Activated naive CD8-positive, alpha-beta T cell (primary cell): ENCODE data around the gene MRPL11.

Experiments used
- H3K27ac Mint-ChIP-seq: one replicate; pipeline ENCODE4 v1.8.0; 2021; ENCODE audit warnings: mixed read lengths
- H3K27me3 Mint-ChIP-seq: one replicate; pipeline ENCODE4 v1.8.0; 2021; ENCODE audit warnings: mixed read lengths
- H3K36me3 Mint-ChIP-seq: one replicate; pipeline ENCODE4 v1.8.0; 2021; ENCODE audit warnings: mixed read lengths
- H3K4me1 Mint-ChIP-seq: one replicate; pipeline ENCODE4 v1.8.0; 2021; ENCODE audit warnings: low read depth, mixed read lengths
- H3K4me3 Mint-ChIP-seq: one replicate; pipeline ENCODE4 v1.8.0; 2021; ENCODE audit warnings: mild to moderate bottlenecking, mixed read lengths
- H3K9me3 Mint-ChIP-seq: one replicate; pipeline ENCODE4 v1.8.0; 2021; ENCODE audit warnings: low read depth, mixed read lengths

The MRPL11 gene

GRCh38 chr11:66438504-66439466 lies at the start of gene MRPL11:
Gene MRPL11, minus strand, starts transcription at chr11:66438848. Its CDS starts 94 bp downstream, at chr11:66438754.
- H3K4me1 Mint-ChIP-seq, result peaks cover 7% of the 10 kb centered on the region
- H3K9me3 Mint-ChIP-seq, result peaks cover 10% of the 10 kb centered on the region
- H3K27me3 Mint-ChIP-seq, result peaks cover 2% of the 10 kb centered on the region
- peak within 1 kb of the TSS; percentile 97 for H3K27ac Mint-ChIP-seq
- H3K4me3 Mint-ChIP-seq, result peak within 1 kb of the TSS; percentile 97
- peaks cover 10% of the 10 kb centered on the region for H3K36me3 Mint-ChIP-seq

GRCh38 chr11:66484806-66485380 lies 46.2 kb upstream of the MRPL11 start:
- Mint-ChIP-seq H3K9me3 (no peaks in the 10 kb centered on the region), H3K36me3 (no peaks in the 10 kb centered on the region), H3K4me3 (no peak overlapping the region), H3K27me3 (no peaks in the 10 kb centered on the region), H3K27ac (no peak overlapping the region), H3K4me1 (peaks cover 13% of the 10 kb centered on the region)

- H3K4me3 Mint-ChIP-seq, result peak within 1 kb of the TSS; percentile 89
- no peaks in the 10 kb centered on the region for H3K36me3 Mint-ChIP-seq
- H3K4me1 Mint-ChIP-seq, result peaks cover 19% of the 10 kb centered on the region
- no peaks in the 10 kb centered on the region for H3K27me3 Mint-ChIP-seq
- H3K27ac Mint-ChIP-seq, result peak within 1 kb of the TSS; percentile 85
- no peaks in the 10 kb centered on the region for H3K9me3 Mint-ChIP-seq
These were observed 41.7 kb upstream of the MRPL11 start, which contains the start of gene DPP3 for GRCh38 chr11:66480117-66480938. Gene DPP3, plus strand, starts transcription at chr11:66480434. Its CDS starts 1,767 bp downstream, at chr11:66482201.

DNA sequence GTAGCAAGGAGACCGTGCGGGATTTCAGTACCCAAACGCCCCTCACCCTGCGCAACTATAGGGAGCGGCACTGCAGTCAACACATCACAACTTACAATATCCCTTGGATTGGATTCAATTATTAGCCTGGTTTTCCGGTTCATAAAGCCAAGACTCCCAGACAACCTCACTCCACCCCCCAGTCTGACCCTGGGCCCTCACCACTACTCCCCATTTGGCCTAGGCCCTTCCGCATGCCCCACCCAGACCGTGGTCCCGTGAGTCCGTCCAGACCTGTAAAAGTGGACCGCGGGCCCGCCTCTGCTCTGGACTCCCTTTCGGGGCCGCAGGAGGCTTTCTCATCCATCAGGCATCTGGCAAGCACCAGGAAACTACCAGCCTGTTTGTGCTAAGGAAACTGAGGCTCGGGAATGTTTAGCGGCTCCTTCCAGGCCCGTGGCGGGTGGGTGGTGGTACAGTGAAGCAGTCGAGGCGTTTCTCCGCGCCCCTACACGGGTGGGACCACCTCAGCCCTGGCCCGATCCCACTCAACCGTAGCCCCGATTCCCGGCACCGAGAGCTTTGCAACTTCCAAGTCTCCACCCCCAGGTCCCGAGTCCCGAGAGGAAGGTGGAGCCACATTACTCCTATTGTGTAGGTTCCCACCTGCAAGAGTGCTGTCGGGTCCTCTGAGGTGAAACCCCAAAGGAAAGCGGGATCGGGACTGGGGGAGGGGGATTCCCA lies 40.9 kb upstream of the MRPL11 start:
- Mint-ChIP-seq H3K27me3 (no peaks in the 10 kb centered on the region), H3K4me3 (peak overlapping the region; percentile 89), H3K9me3 (no peaks in the 10 kb centered on the region), H3K4me1 (peaks cover 19% of the 10 kb centered on the region), H3K27ac (no peak overlapping the region), H3K36me3 (no peaks in the 10 kb centered on the region)

DNA sequence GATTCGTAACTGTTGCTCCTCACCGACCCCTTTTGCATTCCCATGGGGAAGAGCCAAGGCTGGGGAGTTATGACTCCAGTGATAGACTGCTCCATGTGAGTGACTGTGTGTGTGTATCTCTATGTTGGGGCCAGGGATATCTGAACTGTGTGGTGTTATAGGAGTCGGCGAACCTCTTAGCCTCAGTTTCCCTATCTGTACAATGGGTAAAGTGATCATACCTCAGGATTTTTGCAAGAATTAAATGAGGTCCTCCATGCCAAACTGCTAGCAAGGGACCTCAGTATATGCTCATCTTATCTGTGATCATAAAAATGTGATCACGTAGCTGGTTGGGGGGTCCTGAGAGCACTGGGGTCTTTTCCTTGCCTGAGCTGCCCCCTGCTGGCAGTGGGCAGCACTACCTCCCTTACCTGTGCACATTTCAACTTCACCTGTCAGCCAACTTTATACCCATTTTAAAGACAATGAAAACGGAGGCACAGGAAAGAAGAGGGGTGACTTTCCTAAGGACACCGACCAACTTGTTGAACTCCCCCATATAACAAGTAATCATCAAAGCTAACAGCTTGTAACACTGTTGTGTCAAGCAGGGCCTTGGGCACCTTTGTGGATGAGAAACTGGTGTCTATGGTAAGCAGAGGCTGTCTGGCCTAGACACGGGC lies 40.2 kb upstream of the MRPL11 start:
- Mint-ChIP-seq H3K9me3 (no peaks in the 10 kb centered on the region), H3K4me3 (peak overlapping the region; percentile 89), H3K4me1 (peaks cover 19% of the 10 kb centered on the region), H3K27ac (no peak overlapping the region), H3K27me3 (no peaks in the 10 kb centered on the region), H3K36me3 (no peaks in the 10 kb centered on the region)

DNA sequence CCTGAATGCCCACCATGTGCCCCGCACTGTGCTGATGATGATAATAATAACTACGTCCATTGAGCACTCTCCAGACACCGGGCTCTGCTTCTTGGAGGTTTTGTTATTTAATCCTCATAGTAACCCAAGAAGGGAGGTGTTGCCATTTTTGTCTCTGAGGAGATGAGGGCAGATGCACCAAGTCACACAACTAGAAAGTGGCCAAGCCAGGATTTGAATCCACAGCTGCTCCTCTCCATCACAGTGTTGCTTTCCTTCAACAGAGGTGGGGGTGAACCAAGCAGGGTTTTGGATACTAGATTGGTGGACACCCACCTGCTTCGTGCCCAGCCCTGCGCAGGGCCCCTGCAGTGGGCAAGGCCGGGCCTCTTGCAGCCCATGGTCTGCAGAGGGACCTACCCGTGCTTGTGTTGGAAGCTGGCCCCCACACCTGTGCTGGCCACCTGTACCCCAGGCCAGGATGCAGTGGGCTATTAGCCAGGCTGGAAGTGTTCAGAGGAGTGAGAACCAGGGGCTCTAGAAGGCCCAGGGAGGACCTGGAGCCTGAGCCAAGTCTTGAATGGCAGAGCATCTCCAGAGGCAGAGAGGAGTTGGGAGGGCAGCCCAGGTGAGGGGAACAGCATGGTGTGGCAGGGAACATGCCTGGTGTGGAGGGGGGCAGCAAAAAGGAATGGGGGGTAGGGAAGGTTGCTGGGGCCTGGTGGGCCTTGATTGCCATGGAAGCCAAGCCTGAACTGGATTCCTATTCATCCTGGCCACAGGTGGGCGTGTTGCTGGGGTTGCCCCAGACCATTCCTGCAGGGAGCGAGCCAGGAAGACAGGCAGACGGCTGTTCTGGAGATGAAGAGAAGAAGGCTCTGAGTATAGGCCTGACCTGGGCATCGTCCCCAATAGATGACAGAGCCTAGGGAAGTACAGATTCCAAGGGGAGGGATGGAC lies 38.9 kb upstream of the MRPL11 start:
- Mint-ChIP-seq H3K4me1 (peaks cover 13% of the 10 kb centered on the region), H3K4me3 (no peak overlapping the region), H3K36me3 (no peaks in the 10 kb centered on the region), H3K27ac (no peak overlapping the region), H3K9me3 (no peaks in the 10 kb centered on the region), H3K27me3 (no peaks in the 10 kb centered on the region)

DNA sequence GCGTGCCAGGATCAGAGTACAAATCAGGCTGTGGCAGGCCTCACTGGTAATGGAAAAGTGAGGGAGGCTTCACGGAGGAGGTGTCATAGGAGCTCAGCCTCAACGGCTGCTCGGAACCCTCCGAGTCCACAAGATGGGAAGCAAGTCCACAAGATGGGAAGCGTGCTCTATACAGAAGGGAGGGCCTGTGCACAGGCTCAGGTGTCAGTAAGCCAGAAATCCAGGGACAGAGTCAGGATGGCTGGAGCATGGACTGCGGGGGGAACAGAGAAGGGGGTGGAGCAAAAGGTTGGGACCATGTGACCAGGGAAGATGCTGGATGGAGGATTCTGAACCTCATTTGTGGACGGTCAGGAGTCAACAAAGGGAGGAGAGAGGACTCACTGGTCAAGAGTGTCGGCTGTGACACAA lies 38.2 kb upstream of the MRPL11 start:
- Mint-ChIP-seq H3K9me3 (no peaks in the 10 kb centered on the region), H3K27me3 (no peaks in the 10 kb centered on the region), H3K4me1 (peaks cover 10% of the 10 kb centered on the region), H3K4me3 (no peak overlapping the region), H3K27ac (no peak overlapping the region), H3K36me3 (no peaks in the 10 kb centered on the region)

GRCh38 chr11:66476173-66476840 lies 37.7 kb upstream of the MRPL11 start:
- Mint-ChIP-seq H3K4me1 (peaks cover 10% of the 10 kb centered on the region), H3K36me3 (no peaks in the 10 kb centered on the region), H3K4me3 (no peak overlapping the region), H3K9me3 (no peaks in the 10 kb centered on the region), H3K27me3 (no peaks in the 10 kb centered on the region), H3K27ac (no peak overlapping the region)

DNA sequence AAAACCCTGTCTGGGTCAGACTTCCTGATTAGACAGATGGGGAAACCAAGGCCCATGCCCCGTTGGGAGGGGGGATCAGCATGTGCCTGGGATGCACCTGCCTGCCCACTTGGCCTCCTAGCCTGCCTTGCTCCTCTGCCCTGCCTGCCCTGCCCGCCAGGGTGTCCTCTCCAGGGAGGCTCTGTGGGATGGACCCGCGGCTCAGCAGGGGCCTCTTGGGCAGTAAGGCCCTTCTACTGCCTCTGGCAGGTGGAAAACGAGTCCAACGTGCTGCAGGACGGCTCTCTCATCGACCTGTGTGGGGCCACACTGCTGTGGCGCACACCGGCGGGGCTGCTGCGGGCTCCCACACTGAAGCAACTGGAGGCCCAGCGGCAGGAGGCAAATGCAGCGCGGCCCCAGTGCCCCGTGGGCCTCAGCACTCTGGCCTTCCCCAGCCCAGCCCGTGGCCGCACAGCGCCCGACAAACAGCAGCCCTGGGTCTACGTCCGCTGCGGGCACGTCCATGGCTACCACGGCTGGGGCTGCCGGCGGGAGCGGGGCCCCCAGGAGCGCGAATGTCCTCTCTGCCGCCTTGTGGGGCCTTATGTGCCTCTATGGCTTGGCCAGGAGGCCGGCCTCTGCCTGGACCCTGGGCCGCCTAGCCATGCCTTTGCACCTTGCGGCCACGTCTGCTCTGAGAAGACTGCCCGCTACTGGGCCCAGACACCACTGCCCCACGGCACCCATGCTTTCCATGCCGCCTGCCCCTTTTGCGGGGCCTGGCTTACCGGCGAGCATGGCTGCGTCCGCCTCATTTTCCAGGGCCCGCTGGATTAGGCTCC lies 36.9 kb upstream of the MRPL11 start:
- Mint-ChIP-seq H3K36me3 (no peaks in the 10 kb centered on the region), H3K9me3 (no peaks in the 10 kb centered on the region), H3K4me3 (no peak overlapping the region), H3K27ac (no peak overlapping the region), H3K4me1 (peaks cover 7% of the 10 kb centered on the region), H3K27me3 (no peaks in the 10 kb centered on the region)

DNA sequence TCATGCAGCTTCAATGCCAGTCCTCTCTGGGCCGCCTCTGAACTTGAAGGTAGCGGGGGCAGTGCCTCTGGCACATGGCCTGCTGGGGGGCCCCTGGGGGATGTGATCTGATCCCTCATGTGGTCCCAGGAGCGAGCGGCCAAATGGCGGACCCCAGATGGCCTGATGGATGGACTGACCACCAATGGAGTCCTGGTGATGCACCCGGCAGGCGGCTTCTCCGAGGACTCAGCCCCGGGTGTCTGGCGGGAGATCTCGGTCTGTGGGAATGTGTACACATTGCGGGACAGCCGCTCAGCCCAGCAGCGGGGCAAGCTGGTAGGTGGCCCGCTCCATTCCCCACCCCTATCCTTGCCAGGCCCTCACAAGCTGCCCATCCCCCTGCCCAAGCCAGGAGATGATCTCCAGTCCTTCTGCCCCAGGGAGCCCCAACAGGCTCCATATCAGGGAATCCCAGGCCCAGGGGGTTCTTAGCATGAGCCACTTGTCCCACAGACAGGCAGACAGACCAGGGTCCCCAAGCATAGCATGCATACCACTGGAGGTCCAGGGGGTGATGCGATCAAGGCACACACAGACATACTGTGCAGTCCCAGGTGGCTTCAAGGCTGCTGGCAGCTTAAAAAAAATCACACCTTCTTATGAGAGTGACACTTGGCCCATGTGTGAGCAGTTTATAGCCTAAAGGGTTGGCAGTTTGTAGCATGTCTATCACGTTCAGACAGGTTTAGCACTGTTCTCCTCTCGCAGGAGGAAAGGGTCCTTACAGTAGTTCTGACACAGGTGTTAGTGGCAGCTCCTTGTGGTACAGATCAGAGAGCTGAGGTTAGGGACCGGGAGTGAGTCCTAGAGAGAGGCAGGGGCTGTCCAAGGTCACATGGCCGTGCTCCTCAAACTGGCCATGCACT lies 35.2 kb upstream of the MRPL11 start:
- no peak overlapping the region for H3K27ac Mint-ChIP-seq
- H3K4me1 Mint-ChIP-seq, result peaks cover 2% of the 10 kb centered on the region
- no peaks in the 10 kb centered on the region for H3K36me3 Mint-ChIP-seq
- no peaks in the 10 kb centered on the region for H3K9me3 Mint-ChIP-seq
- H3K27me3 Mint-ChIP-seq, result no peaks in the 10 kb centered on the region
- no peak overlapping the region for H3K4me3 Mint-ChIP-seq

- no peaks in the 10 kb centered on the region for H3K27me3 Mint-ChIP-seq
- no peaks in the 10 kb centered on the region for H3K36me3 Mint-ChIP-seq
- peaks cover 5% of the 10 kb centered on the region for H3K4me1 Mint-ChIP-seq
- no peak overlapping the region for H3K27ac Mint-ChIP-seq
- H3K4me3 Mint-ChIP-seq, result no peak overlapping the region
- H3K9me3 Mint-ChIP-seq, result no peaks in the 10 kb centered on the region
These were observed 34.5 kb upstream of the MRPL11 start for GRCh38 chr11:66473167-66473566.
